Neural cell (in vitro differentiated cells): ENCODE data around the gene CELF5. TPM values are rescaled to one million over a fixed set of nuclear protein-coding genes. Genes with fewer than 3 reads are reported as not detected.

Experiments used
- H2AFZ ChIP-seq: fragments of 200-600, 300-800 bp; sonication (generic), shearing (Covaris generic); 2 replicates; pipeline ENCODE4 v1.6.0; 2014; ENCODE audit warnings: low read depth, mild to moderate bottlenecking, antibody characterized with exemption, low read length, moderate library complexity
- H3F3A ChIP-seq: fragments of 200-600 bp; shearing (Covaris generic); 2 replicates; pipeline ENCODE4 v1.6.1; 2016; ENCODE audit warnings: mild to moderate bottlenecking, moderate library complexity, mixed read lengths, antibody characterized with exemption, low read length; ENCODE audit not compliant: insufficient read depth, poor library complexity, severe bottlenecking
- H3K27ac ChIP-seq: fragments of 200-600, 300-800 bp; sonication (generic), shearing (Covaris generic); 2 replicates; pipeline ENCODE4 v1.5.1; 2014; ENCODE audit warnings: mild to moderate bottlenecking, low read length, moderate library complexity
- H3K27me3 ChIP-seq: fragments of 300-800, 200-600 bp; sonication (generic), shearing (Covaris generic); 2 replicates; pipeline ENCODE4 v1.6.0; 2014; ENCODE audit warnings: mild to moderate bottlenecking, low read depth, low read length, moderate library complexity; ENCODE audit not compliant: insufficient read depth
- H3K36me3 ChIP-seq: fragments of 300-800, 200-600 bp; sonication (generic), shearing (Covaris generic); 2 replicates; pipeline ENCODE4 v1.5.1; 2014; ENCODE audit warnings: mild to moderate bottlenecking, antibody characterized with exemption, low read length, moderate library complexity; ENCODE audit not compliant: insufficient read depth
- H3K4me2 ChIP-seq: fragments of 300-800, 200-600 bp; sonication (generic), shearing (Covaris generic); 2 replicates; pipeline ENCODE4 v1.6.0; 2014; ENCODE audit warnings: mild to moderate bottlenecking, low read length
- H3K4me3 ChIP-seq: fragments of 300-800, 200-600 bp; sonication (generic), shearing (Covaris generic); 2 replicates; pipeline ENCODE4 v1.5.1; 2014; ENCODE audit warnings: mild to moderate bottlenecking, low read length, moderate library complexity
- H3K79me2 ChIP-seq: fragments of 200-600 bp; shearing (Covaris generic); replicated peaks from 2 replicates; pipeline ENCODE4 v1.6.0; 2014; ENCODE audit warnings: mild to moderate bottlenecking, low read length, moderate library complexity; ENCODE audit not compliant: insufficient read depth
- H3K9ac ChIP-seq: fragments of 300-800, 200-600 bp; sonication (generic), shearing (Covaris generic); 2 replicates; pipeline ENCODE4 v1.6.1; 2016; ENCODE audit warnings: mild to moderate bottlenecking, low read length, mixed read lengths
- H3K9me2 ChIP-seq: fragments of 200-600 bp; shearing (Covaris generic); 2 replicates; pipeline ENCODE4 v1.6.1; 2016; ENCODE audit warnings: mild to moderate bottlenecking, low read length, mixed read lengths; ENCODE audit not compliant: insufficient read depth
- H3K9me3 ChIP-seq: fragments of 200-600, 300-800 bp; sonication (generic), shearing (Covaris generic); 2 replicates; pipeline ENCODE4 v1.6.1; 2016; ENCODE audit warnings: mild to moderate bottlenecking, mixed run types, low read length, moderate library complexity, mixed read lengths
- H4K20me1 ChIP-seq: fragments of 200-600 bp; shearing (Covaris generic); 2 replicates; pipeline ENCODE4 v1.6.1; 2016; ENCODE audit warnings: mild to moderate bottlenecking, mixed run types; ENCODE audit not compliant: insufficient read depth
- CTCF ChIP-seq: fragments of 450-650 bp; IDR thresholded peaks from 2 replicates; pipeline ENCODE4 v1.5.1; 2014; ENCODE audit warnings: antibody characterized with exemption, mild to moderate bottlenecking, moderate library complexity; ENCODE audit not compliant: poor library complexity, severe bottlenecking
- EP300 ChIP-seq: fragments of 450-650 bp; conservative IDR thresholded peaks from 2 replicates; pipeline ENCODE4 v1.6.1; 2014; ENCODE audit warnings: antibody characterized with exemption, mild to moderate bottlenecking, moderate library complexity; ENCODE audit not compliant: poor library complexity, severe bottlenecking
- EZH2 ChIP-seq: fragments of 200-600, 300-800 bp; shearing (Covaris generic), sonication (generic); IDR thresholded peaks from 2 replicates; pipeline ENCODE4 v1.6.1; 2014; ENCODE audit warnings: antibody characterized with exemption, low read length, borderline replicate concordance, mild to moderate bottlenecking; ENCODE audit not compliant: insufficient read depth, poor library complexity, severe bottlenecking
- MXI1 ChIP-seq: fragments of 450-650 bp; conservative IDR thresholded peaks from 2 replicates; pipeline ENCODE4 v1.6.1; 2014; ENCODE audit warnings: antibody characterized with exemption, mild to moderate bottlenecking; ENCODE audit not compliant: poor library complexity, severe bottlenecking
- POLR2AphosphoS5 ChIP-seq: IDR thresholded peaks from 2 replicates; pipeline ENCODE4 v1.6.1; 2012
- RAD21 ChIP-seq: fragments of 450-650 bp; conservative IDR thresholded peaks from 2 replicates; pipeline ENCODE4 v1.6.1; 2014; ENCODE audit warnings: antibody characterized with exemption, mild to moderate bottlenecking, moderate library complexity
- REST ChIP-seq: IDR thresholded peaks from 2 replicates; pipeline ENCODE4 v1.6.1; 2012; ENCODE audit warnings: borderline replicate concordance
- SMC3 ChIP-seq: fragments of 450-650 bp; conservative IDR thresholded peaks from 2 replicates; pipeline ENCODE4 v1.6.1; 2014; ENCODE audit warnings: antibody characterized with exemption, mild to moderate bottlenecking, moderate library complexity; ENCODE audit not compliant: poor library complexity
- TAF1 ChIP-seq: IDR thresholded peaks from 2 replicates; pipeline ENCODE4 v1.6.1; 2012; ENCODE audit warnings: low read depth
- polyA plus RNA-seq: library from polyadenylated mRNA; depleted of rRNA; stranded (reverse); fragments of >200 nt; gene quantifications from 2 replicates; pipeline ENCODE4 v1.2.3, GENCODE V29; 2014

Gene CELF5
- polyA plus RNA-seq, 1 donor from 2014 or later, result 130 TPM

- peaks cover 10% of the 10 kb centered on the region for H3K79me2 ChIP-seq
- no peaks in the 10 kb centered on the region for H4K20me1 ChIP-seq
- no peaks in the 10 kb centered on the region for H3K9me3 ChIP-seq
- peak within 1 kb of the TSS; percentile 78 for H3K4me2 ChIP-seq
- H3K9me2 ChIP-seq, result no peaks in the 10 kb centered on the region
- H3K27ac ChIP-seq, result peak within 1 kb of the TSS; percentile 61
- H2AFZ ChIP-seq, result peak within 1 kb of the TSS; percentile 78
- TF ChIP-seq MXI1, result peak; percentile 99
- TF ChIP-seq TAF1, result peak; percentile 61
- TF ChIP-seq REST, result no peak
- TF ChIP-seq CTCF, result peak; percentile 34
- TF ChIP-seq EP300, result peak; percentile 37
- peak; percentile 70 for TF ChIP-seq SMC3
- peak; percentile 61 for TF ChIP-seq RAD21
- TF ChIP-seq EZH2, result no peak
- TF ChIP-seq POLR2AphosphoS5, result peak; percentile 36
- H3K9ac ChIP-seq, result peak within 1 kb of the TSS; percentile 72
- no peaks in the 10 kb centered on the region for H3K27me3 ChIP-seq
- no peaks in the 10 kb centered on the region for H3K36me3 ChIP-seq
- no peaks in the 10 kb centered on the region for H3F3A ChIP-seq
- H3K4me3 ChIP-seq, result peak within 1 kb of the TSS; percentile 98
Measured at GRCh38 chr19:3185461-3186159, 38.9 kb upstream of the CELF5 start, which contains the start of gene NCLN. Gene NCLN, plus strand, starts transcription at chr19:3185930. Its CDS starts 101 bp downstream, at chr19:3186031.

GRCh38 chr19:3186160-3186688 is 38.2 kb upstream of the CELF5 start:
- TF ChIP-seq EZH2 (no peak), REST (no peak), SMC3 (peak; percentile 21), POLR2AphosphoS5 (no peak), TAF1 (no peak), RAD21 (no peak), MXI1 (peak; percentile 59)
- Histone ChIP-seq H2AFZ (no peak overlapping the region), H3K27ac (no peak overlapping the region), H3K9ac (peak overlapping the region; percentile 72), H3K79me2 (peaks cover 10% of the 10 kb centered on the region), H4K20me1 (no peaks in the 10 kb centered on the region), H3K4me3 (peak overlapping the region; percentile 98), H3K36me3 (no peaks in the 10 kb centered on the region), H3K9me3 (no peaks in the 10 kb centered on the region), H3F3A (no peaks in the 10 kb centered on the region), H3K27me3 (no peaks in the 10 kb centered on the region), H3K9me2 (no peaks in the 10 kb centered on the region), H3K4me2 (peak overlapping the region; percentile 78)
